Measurements from ENCODE around the gene TPM4.

- TF ChIP-seq CTCF (IDR thresholded peaks at IDR 0.05), result no peak
- no peak for TF ChIP-seq POLR2A (IDR thresholded peaks at IDR 0.05)
- TF ChIP-seq POLR2AphosphoS5 (IDR thresholded peaks at IDR 0.05), result no peak
Observed at GRCh38 chr19:16131648-16132047, 55.4 kb downstream of the TPM4 start.

All from prostate gland (tissue), 2 donors.